GM18909 (cell line): ENCODE results near the gene SPAG16.

Experiments used
- ATAC-seq: cut with Tn5 transposase; IDR thresholded peaks from one replicate; pipeline ENCODE4 v1.9.1; 2021; ENCODE audit warnings: mild to moderate bottlenecking; ENCODE audit not compliant: unreplicated experiment, poor library complexity

Gene SPAG16

DNA sequence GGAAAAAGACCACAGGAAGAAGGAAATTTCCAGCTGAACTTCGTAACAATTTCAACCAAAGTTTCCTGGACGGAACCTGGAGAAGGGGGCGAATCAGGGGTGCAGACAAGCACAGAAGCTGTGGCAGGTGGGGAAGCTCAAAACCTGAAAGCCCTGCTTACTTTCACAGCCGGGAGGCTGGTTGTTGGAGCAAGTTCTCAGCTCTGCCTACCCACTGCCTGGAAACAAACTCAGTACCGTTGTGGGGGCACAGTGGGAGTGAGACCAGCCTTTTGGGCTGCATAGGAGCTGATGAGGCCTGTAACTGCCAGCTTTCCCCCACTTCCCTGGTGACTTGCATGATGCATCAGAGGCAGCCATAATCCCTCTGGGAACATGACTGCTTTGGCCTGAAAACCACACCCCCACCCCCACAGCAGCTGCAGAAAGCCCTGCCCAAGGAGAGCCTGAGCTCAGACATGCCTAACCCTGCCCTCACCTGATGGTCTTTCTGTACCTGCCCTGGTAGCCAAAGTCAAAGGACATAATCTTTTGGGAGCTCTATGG is 919.6 kb downstream of the SPAG16 start:
- no peak for ATAC-seq

GRCh38 chr2:214215107-214215506 is 930.8 kb downstream of the SPAG16 start:
- ATAC-seq: no peak

DNA sequence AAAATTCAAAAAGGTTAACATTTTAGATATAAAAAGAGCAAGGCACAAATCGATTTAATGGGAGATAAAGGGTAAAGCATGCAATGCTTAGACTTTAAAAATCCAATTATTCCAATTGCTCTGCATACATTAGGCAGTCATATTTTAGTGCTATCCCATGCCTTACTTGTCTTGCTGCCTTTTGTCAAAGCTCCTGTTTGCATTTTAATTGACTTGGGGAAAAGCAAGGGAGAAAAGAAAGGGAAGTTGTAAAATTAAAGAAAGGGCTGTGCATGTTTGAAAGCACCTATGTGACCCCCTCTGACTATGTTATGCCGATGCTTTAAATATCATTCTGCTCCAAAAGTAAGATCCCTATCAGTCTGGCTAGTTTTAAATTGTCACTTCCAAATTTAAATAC is 932.9 kb downstream of the SPAG16 start:
- no peak for ATAC-seq

DNA sequence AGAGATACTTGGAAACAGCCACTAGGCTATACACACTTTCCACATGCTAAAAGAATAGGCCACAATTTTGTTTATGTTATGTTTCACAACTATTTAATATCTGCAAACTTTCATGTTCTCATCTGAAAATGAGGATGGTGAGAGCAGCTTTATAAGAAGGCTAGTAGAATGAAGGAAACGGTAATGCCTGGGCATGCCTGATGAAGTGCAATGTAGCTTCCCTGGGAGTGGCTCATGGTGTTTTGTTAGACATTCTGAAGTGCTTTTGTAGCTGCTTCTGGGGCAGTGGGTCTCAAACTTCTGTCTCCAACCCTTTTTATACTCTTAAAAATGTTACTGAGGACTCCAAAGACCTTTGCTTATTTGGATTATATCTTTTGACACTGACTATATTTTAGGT is 933.3 kb downstream of the SPAG16 start:
- ATAC-seq: no peak

DNA sequence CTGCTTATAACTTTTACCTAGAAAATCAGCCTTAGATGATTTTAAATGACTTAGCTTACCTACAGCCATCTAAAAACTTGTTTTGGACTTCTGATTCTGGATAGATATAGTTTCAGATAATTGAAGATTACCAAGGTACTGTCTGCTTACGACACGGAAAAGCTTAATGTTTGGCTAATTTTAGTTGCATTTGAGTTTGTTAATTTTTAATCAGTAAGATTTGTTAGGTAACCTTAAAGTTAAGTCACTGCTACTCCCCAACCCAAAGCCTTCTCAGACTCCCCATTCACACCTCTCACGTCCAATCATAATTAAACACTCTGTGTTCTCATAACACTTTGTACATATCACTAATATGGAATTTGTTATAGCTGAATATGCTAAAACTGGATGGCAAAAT is 936.0 kb downstream of the SPAG16 start:
- no peak for ATAC-seq

GRCh38 chr2:214226061-214226460 is 941.8 kb downstream of the SPAG16 start:
- no peak for ATAC-seq

GRCh38 chr2:214232271-214232670 is 948.0 kb downstream of the SPAG16 start:
- ATAC-seq: no peak

GRCh38 chr2:214233164-214233563 is 948.9 kb downstream of the SPAG16 start:
- ATAC-seq: no peak

DNA sequence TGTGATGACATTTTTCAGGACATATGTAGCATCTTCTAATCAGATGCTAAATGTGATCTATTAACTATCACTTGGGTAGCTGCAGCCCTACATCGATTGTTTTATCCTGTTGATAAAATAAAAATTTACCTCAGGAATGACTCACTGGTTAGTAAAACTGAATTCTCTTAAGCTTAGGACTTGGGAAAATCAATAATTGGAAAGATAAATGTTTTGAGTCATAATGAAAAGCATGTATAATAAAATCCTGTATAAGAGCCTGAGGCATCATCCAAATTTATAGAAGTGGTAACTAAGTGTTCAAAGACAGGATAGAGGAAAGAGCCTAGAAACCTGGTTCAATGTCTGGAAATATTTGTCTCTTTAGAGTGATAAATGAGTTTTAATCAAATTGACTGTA is 958.5 kb downstream of the SPAG16 start:
- no peak for ATAC-seq

- ATAC-seq: no peak
Measured at GRCh38 chr2:214244847-214245246, 960.6 kb downstream of the SPAG16 start.

GRCh38 chr2:214246417-214246816 is 962.2 kb downstream of the SPAG16 start:
- ATAC-seq: no peak

DNA sequence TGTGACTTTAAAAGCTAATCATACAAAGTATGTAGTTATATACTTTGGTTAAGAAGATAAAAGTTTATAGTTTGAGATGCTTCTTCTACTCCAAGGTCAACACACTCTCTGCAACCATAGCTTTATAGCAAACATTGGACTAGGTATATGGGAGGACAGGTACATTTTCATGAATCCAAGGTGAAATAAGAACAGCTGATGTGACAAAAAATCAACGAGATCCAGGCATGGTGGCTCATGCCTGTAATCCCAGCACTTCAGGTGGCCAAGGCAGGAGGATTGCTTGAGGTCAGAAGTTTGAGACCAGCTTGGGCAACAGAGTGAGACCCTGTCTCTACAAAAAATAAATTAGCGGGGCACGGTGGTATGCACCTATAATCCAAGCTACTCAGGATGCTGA is 963.3 kb downstream of the SPAG16 start:
- no peak for ATAC-seq

DNA sequence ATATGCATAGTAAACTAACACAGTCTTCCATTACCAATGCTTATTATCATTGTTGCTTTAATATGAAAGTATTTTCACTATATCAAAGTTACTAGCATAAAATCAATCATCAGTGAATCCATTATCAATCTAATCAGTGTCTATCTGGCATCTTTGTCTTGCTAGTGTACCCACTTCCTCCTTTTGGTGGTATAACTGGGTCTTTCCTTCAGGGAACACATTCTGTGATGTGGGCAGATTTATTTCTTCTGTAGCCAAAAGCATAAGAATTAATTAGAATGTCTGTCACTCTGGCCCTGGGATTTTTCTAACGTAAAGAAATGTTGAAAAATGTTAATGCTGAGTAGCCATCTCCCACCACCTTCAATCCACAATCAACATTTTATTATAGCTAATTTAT is 970.8 kb downstream of the SPAG16 start:
- ATAC-seq: no peak

GRCh38 chr2:214261683-214262082 is 977.4 kb downstream of the SPAG16 start:
- ATAC-seq: no peak

DNA sequence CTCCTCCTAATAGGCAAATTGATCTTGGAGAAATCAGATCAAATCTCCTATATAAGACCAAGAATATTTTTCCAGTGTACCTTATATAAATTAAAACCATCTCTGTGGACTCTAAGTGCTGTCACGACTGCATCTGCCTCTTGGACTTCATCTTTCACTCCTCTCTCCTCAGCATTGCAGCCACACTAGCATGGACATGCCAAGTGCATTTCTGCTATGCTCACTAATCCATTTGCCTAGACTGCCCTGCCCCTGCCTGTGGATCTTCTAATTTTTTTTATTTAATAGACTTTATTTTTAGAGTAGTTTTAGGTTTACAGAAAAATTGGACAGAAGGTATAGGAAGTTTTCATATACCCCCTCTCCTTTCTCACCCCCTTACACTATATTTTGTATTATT is 979.9 kb downstream of the SPAG16 start:
- ATAC-seq: no peak

GRCh38 chr2:214265991-214266489 is 981.8 kb downstream of the SPAG16 start:
- no peak for ATAC-seq

GRCh38 chr2:214277880-214278279 is 993.6 kb downstream of the SPAG16 start:
- ATAC-seq: no peak

DNA sequence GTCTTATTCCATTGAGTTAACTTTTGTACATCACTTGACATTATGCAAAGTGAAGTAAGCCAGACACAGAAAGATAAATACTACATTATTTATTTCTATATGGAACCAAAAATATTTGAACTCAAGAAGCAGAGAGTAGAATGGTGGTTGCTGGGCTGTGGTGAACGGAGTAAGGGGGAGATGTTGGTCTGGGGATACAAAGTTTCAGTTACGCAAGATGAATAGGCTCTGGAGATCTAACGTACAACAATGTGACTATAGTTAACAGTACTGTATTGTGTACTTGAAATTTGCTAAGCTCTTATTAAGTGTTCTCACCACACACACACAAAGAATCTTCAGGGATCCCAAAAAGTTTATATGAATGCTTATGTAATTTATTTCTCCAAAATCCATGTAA is 1001.7 kb downstream of the SPAG16 start:
- ATAC-seq: no peak

DNA sequence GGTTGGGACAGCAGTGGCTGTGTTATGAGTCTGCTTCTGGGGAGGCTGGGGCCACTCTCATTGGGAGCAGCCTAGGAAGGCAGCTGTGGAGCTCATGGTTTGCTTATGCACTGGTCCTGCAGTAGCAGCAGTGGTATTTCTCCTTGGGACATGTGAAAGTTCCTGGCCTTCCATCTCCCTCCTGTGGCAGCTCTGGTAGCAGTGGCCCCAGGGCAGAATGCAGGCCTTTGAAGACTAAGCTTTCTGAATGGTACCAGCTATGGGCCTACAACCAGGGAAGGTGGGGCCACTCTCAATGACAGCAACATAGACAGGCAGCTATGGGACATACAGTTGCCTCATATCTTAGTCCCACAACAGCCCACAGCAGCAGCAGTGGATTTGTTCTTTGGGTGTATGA is 1009.3 kb downstream of the SPAG16 start:
- ATAC-seq: no peak

GRCh38 chr2:214294426-214294825 is 1010.2 kb downstream of the SPAG16 start:
- no peak for ATAC-seq

- ATAC-seq: no peak
Measured at GRCh38 chr2:214297423-214297822, 1013.2 kb downstream of the SPAG16 start.

DNA sequence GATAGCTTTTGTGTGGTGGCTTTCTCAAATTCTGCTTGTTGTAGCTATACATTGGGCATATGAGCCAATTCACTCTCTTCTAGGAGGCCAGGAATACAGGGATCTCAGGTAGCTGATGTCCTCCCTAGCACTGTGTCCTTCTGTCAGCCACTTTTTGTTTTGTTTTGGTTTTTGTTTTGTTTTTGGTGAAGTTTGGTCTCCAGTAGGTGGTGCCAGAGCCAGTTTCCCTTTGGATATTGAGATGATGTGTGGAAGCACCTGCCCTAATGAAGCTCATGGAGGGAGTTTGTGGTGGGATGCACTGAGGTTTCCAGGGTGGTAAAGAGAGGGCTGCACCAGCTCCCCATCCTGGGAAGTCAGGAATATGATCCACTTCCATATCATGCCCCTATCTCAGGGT is 1026.1 kb downstream of the SPAG16 start:
- peak; percentile 63 for ATAC-seq

GRCh38 chr2:214311031-214311533 is 1026.8 kb downstream of the SPAG16 start:
- ATAC-seq: peak; percentile 70
